Measurements from ENCODE around the gene SBNO2. TPM values are rescaled to one million over a fixed set of nuclear protein-coding genes. Genes with fewer than 3 reads are reported as not detected.

The SBNO2 gene
- polyA plus RNA-seq, 1 of the 3 experiments (the other 2 are of a cell fraction) = 18.3 TPM

DNA sequence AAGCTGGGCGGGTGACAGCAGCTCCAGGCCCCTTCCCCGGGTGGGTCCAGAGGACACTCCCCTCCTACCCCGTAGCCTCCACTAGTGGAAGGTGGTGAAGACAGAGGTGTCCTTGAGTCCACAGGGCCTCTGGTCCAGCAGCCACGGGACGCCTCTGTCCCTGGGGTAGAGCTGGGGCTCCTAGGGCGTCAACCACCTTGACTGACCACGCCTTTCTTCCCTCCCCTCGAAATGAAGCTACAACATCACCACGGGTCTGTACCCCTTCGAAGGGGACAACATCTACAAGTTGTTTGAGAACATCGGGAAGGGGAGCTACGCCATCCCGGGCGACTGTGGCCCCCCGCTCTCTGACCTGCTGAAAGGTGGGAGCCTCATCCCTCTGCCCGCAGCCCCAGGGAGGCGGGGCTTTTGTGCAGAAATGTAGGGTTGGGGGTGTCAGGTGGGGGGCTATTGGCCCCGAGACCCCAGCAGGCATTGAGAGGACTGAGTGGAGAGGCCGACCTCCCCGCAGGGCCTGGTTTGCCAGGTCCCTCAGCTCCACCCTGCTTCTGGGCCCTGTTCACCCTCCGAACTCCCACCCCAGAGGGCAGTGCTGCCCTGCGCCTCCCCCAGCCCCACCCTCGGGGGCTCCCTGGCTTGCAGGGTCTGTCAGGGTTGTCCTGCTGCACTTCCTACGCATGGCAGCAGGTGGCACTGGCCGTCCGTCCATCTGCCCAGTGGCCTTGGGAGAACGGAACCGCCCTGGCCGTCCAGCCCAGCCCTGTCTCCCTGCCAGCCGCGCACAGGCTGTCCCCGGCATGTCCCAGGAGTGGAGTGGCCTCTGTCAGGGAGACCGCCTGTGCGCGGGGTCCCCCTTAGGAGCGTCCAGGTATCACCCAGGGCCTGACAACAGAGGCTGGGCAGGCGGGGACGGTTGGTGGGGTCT, 47.2 kb upstream of the SBNO2 start:
- Histone ChIP-seq H3K36me3 (replicated peaks in 1 of 2; ENCODE audit: control insufficient read depth in 1 of 2, insufficient read depth in 2 of 2, low read length in 1 of 2) (peaks cover 0 to 35% of the 10 kb centered on the region in 2 experiments), H3K9me3 (no peaks in the 10 kb centered on the region), H3F3A (replicated peaks; ENCODE audit: insufficient read depth) (peaks cover 11% of the 10 kb centered on the region), H3K27me3 (ENCODE audit: insufficient read depth) (no peaks in the 10 kb centered on the region), H3K79me2 (ENCODE audit: insufficient read depth) (peaks cover 45% of the 10 kb centered on the region), H3K27ac (ENCODE audit: low read depth in 2 of 2, low read length in 1 of 2) (no peak overlapping the region; a peak in 1 of 4 replicates), H3K4me2 (no peak overlapping the region), H3K9me2 (no peaks in the 10 kb centered on the region), H3K9ac (no peak overlapping the region), H3K4me3 (ENCODE audit: low read depth in 2 of 2, low read length in 1 of 2) (no peak overlapping the region), H2AFZ (ENCODE audit: low read depth) (no peak overlapping the region), H4K20me1 (ENCODE audit: insufficient read depth) (peaks cover 22% of the 10 kb centered on the region; the same call in 1 of the 2 replicates), H3K4me1 (ENCODE audit: control insufficient read depth in 1 of 2, insufficient read depth in 2 of 2, low read depth in 1 of 2, low read length in 1 of 2) (peaks cover 5 to 7% of the 10 kb centered on the region in 2 experiments; a peak in 2 of 4 replicates)
- 93% methylated on average over 5 of the region's 38 CpGs for WGBS (ENCODE audit: low lambda C conversion rate)
- TF ChIP-seq, protein P1, sequence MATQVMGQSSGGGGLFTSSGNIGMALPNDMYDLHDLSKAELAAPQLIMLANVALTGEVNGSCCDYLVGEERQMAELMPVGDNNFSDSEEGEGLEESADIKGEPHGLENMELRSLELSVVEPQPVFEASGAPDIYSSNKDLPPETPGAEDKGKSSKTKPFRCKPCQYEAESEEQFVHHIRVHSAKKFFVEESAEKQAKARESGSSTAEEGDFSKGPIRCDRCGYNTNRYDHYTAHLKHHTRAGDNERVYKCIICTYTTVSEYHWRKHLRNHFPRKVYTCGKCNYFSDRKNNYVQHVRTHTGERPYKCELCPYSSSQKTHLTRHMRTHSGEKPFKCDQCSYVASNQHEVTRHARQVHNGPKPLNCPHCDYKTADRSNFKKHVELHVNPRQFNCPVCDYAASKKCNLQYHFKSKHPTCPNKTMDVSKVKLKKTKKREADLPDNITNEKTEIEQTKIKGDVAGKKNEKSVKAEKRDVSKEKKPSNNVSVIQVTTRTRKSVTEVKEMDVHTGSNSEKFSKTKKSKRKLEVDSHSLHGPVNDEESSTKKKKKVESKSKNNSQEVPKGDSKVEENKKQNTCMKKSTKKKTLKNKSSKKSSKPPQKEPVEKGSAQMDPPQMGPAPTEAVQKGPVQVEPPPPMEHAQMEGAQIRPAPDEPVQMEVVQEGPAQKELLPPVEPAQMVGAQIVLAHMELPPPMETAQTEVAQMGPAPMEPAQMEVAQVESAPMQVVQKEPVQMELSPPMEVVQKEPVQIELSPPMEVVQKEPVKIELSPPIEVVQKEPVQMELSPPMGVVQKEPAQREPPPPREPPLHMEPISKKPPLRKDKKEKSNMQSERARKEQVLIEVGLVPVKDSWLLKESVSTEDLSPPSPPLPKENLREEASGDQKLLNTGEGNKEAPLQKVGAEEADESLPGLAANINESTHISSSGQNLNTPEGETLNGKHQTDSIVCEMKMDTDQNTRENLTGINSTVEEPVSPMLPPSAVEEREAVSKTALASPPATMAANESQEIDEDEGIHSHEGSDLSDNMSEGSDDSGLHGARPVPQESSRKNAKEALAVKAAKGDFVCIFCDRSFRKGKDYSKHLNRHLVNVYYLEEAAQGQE (IDR thresholded peaks at IDR 0.05; ENCODE audit: low read depth, low read length) = no peak
- no peak for TF ChIP-seq FOSL2 (IDR thresholded peaks at IDR 0.05; ENCODE audit: borderline replicate concordance, low read depth)
- TF ChIP-seq GABPA (IDR thresholded peaks at IDR 0.05; ENCODE audit: low read depth) = no peak
- TF ChIP-seq ELF1 (IDR thresholded peaks at IDR 0.05) = no peak
- TF ChIP-seq MEF2A (IDR thresholded peaks at IDR 0.05; ENCODE audit: borderline replicate concordance, low read depth) = no peak
- no peak for TF ChIP-seq FOXM1 (IDR thresholded peaks at IDR 0.05; ENCODE audit: low read depth)
- TF ChIP-seq NRF1 (IDR thresholded peaks at IDR 0.05; ENCODE audit: low read depth, low read length) = no peak
- TF ChIP-seq MAX (IDR thresholded peaks at IDR 0.05; ENCODE audit: low read depth) = no peak
- no peak for TF ChIP-seq EP300 (IDR thresholded peaks at IDR 0.05; ENCODE audit: borderline replicate concordance in 1 of 2, low read depth in 1 of 2, low read length in 1 of 2)
- no peak for TF ChIP-seq MXI1 (IDR thresholded peaks at IDR 0.05; ENCODE audit: low read depth, low read length)
- TF ChIP-seq RAD21 (IDR thresholded peaks at IDR 0.05; ENCODE audit: low read length) = peak; percentile 78
- no peak for TF ChIP-seq POLR2AphosphoS5 (IDR thresholded peaks at IDR 0.05; ENCODE audit: low read depth, low read length)
- no peak for TF ChIP-seq ZBTB33 (IDR thresholded peaks at IDR 0.05; ENCODE audit: borderline replicate concordance, low read depth)
- TF ChIP-seq CTCF (IDR thresholded peaks at IDR 0.05) = peak; percentile 57
- no peak for TF ChIP-seq TEAD4 (IDR thresholded peaks at IDR 0.05; ENCODE audit: borderline replicate concordance, insufficient read depth)
- no peak for TF ChIP-seq SIN3A (IDR thresholded peaks at IDR 0.05; ENCODE audit: borderline replicate concordance, low read depth, low read length)
- TF ChIP-seq CHD2 (IDR thresholded peaks at IDR 0.05; ENCODE audit: low read length, partially characterized antibody) = no peak
- peak; percentile 71 for TF ChIP-seq SMC3 (IDR thresholded peaks at IDR 0.05; ENCODE audit: low read depth, low read length)
- DNase-seq = peak; percentile 91
- POLR2A ChIA-PET = interaction anchor here (1.0 kb wide), 1 partner anchor 17 kb away, joined by 3 read pairs; no protein-coding TSS in a partner anchor
- CTCF ChIA-PET = interaction anchor here (0.8 to 7.0 kb wide), 23 partner anchors 11 to 421 kb away, joined by 3 to 82 read pairs (median 5); partner anchors contain the start of genes ATP5F1D, CBARP and CIRBP

Measured in SK-N-SH (cell line).